GM19395 (cell line): ENCODE measurements around the gene SLC26A1.
"Not testable (repeated sequence)": the region's sequence is repeated elsewhere in the genome, so short reads cannot be mapped to it uniquely, and the experiment has no call there.

Experiments used
- ATAC-seq: cut with Tn5 transposase; IDR thresholded peaks from one replicate; pipeline ENCODE4 v1.9.1; 2021; ENCODE audit warnings: mild to moderate bottlenecking, moderate library complexity; ENCODE audit not compliant: unreplicated experiment

Gene SLC26A1

DNA sequence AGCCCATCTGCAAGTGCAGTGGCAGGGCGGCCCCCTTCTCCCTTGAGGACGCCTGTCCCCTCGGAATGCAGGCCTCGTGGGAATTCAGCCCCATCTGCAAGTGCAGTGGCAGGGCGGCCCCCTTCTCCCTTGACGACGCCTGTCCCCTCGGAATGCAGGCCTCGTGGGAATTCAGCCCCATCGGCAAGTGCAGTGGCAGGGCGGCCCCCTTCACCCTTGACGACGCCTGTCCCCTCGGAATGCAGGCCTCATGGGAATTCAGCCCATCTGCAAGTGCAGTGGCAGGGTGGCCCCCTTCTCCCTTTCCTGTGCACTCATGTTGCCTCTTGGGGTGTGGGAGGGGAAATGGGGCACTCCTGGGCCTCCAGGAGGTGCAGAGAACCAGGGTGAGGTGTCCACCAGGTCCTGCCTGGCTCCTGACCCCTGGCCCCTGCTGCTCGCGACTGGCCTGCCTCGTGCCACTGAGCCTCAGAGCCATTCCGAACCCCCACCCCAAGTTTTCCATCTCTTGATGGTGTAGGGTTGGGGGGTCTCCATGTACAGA lies 6.8 kb upstream of the SLC26A1 start:
- no peak for ATAC-seq

DNA sequence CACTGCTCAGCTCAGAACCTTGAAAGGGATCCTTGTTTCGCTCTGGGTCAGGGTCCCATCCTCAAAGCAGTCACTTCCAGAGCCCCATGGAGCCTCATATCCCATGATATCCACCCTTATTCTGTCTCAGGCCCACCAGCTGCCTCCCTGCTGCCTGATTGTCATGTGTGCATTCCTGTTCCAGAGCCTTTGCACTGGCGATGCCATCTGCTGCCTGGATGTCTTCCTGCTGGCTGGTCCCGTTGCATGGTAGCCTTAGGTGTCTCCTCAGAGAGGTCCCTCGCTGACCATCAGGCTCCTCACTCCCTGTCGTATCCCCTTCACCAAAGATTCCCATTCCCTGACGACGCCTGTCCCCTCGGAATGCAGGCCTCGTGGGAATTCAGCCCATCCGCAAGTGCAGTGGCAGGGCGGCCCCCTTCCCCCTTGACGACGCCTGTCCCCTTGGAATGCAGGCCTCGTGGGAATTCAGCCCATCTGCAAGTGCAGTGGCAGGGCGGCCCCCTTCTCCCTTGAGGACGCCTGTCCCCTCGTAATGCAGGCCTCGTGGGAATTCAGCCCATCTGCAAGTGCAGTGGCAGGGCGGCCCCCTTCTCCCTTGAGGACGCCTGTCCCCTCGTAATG lies 6.1 kb upstream of the SLC26A1 start:
- not testable (repeated sequence) for ATAC-seq

DNA sequence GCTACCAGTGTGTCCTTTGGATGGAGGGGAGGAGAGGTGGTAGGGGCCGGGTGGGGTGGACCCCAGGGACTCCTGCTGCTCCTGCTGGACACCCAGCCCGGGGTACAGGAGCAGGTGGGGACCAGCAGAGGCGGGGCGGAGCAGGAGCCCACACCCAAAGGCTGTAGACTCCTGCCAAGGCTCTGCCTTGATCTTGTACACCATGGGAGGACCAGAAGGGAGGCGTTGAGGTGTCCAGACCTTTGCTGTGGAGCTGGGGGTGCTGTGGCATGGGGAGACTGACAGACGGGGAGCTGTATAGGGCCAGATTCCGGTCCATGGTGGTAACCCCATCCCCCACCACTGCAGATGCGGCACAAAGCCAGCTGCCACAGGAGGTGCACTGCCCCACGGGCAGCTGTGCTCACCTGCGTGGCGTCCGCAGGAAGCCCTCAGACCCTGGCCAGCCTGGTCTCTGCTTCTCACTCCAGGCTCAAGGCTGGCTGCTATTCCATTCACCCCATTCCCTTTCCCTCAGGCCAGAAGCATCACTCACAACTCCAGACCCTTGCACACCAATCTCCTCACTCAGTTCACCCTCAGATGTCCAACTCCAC lies 5.0 kb upstream of the SLC26A1 start:
- no peak for ATAC-seq

DNA sequence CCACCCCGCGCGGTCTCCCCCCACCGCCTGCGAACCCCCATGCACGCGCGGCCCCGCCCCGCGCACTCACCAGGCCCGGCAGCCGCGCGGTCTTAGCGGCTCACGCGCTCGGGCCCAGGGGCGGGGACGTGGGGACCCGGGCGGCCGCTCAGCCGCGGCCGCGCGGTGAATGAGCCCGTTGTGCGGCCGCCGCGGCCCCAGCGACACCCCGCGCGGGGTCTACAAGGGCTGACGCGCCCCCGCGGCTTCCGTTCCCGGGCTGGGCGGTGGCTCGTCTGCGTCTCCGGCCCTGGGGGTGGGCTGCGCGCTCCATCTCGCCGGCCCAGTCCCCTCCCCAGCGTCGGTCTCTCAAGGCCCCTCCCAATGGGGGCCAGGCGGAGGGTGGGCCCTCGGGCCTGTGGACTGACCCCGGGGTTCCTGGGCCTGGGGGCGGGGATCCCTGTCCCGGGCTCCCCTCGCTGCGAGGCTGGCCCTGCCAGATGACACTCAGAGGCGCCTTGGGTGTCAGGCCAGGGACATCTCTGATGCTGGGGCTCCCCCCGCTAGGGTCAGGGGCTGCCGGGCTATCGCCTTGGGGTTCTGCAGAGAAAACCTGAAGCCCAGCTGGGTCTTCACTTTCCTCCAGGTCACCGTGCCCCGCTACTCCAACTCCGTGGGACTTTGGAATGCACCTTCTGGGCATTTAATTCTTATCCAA lies 4.3 kb upstream of the SLC26A1 start:
- ATAC-seq = no peak

DNA sequence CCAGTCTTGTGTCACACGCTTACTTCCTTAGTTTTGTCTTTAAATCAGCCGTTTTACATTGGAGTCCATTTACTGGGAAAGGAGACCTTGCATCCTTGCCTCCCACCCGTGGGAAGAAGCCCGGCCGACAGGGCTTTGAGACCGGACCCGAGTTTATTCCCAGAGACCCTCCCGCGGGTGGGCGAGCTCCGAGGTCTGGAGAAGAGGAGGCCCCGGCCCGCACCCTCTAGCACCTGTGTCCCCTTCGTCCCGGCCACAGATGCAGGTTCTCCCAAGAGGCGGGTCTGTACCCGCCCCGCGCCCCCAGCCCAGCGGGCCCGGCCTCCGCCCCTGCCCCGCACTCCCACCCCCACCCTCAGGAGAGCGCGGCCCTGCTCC lies 3.8 kb upstream of the SLC26A1 start:
- ATAC-seq = no peak

DNA sequence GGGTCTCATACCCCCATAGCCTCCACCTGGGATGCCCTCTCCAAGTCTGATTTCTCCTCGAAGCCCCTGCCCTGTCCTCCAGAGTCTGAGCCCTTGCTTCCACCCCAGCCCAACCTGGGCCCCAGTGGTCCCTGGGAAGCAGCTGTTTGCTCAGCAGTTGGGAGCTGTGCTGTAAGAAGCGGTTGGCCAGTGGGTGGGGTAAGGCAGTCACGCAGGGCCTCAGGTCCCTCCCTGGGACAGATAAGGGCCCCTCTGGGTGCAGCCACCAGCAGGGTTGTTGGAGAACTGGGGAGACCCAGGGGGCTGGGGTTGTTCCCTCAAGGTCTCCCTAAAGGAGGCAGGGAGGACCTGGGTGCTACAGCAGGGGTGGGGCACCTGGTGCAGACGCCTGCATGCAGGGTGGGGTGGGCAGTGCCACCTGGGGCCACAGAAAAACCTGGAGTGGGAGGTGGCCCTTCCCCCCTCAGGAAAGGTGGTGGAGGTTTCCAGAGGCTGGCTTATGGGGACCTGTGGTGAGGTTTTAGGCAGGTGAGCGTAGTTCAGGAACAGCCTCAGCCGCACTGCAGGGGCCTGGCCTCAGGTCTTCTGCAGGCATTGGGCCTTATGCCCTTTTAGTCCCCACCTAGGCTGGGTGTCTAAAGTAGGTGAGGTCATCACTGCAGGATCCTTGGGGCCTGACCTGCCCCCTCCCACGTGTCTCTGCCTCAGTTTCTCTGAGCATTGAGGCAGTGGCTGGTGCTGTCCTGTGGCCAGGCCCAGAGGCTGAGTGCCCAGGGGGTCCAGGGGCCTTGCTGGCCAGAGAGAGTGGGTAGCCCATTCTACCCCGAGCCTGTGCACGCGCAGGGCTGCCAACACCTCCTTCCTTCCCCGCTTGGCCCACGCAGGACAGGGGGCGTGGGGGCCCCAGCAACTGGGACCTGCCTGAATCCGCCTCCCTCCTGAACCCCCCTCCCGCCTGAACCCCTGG lies 3.1 kb upstream of the SLC26A1 start:
- no peak for ATAC-seq

DNA sequence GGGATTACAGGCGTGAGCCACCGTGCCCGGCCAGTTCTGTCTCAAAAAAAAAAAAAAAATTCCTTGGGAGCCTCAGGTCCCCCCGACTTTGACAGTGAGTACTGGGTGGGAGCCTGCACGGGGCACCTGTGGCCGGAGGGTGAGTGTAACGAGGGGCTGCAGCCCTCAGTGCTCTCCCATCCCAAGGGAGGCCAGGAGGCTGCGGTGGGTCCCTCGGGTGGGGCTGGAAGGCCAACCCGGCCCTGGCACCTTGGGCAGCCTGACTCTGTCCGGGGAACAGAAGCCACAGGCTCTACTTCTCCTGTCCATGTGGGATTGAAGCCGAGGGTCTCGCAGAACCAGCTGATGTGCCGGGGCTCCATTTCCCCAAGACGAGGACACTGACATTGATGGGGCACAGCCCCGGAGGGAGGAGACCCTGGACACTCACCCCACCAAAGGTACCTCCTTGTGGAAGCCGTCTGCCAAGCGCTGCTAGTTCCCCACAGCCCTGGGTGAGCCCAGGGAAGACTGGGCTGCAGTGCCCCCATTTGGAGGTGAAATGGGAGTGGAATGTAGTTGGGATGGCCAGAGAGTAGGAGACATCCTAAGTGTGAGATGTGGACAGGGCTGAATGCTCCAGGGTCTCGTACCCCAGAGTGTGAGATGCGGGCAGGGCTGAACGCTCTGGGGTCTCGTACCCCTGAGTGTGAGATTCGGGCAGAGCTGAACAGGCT lies 2.3 kb upstream of the SLC26A1 start:
- ATAC-seq = no peak

DNA sequence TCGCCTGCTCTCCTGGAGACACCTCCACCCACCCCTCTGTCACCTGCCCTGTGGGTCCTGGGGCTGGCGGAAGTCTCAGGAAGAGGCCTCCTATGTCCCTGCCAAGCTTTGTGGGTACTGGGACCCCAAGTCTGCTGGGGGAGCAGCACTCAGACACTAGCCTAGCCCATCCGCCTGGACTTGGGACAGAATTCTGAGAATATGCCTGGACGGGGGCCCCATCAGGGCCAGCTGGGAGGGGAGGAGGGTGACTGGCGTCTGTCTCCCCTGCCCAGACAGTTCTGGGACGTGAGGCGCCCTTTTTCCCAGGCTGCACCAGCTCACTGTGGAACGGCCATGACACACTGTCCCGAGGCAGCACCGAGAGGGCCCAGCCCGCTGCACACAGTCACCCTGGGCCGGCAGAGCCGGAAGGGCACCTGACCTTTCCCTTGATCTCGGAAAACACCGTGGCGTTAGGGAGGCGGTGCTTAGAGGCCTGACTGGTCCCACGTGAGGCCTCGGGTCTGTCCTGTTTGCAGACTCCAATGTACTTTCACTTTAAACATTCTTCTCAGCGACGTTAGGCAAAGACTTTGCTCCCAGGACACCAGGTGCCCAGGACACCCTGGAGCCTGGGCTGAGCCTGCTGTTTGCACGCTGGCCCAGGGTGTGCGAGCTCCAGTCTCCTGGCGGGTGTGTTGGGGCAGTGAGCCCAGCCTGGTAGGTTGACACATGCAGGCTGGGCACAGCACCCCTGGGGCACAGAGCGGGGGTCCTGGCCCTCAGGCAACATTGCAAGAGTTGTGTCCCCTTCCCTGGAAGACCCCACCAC lies 700 bp downstream of the SLC26A1 start:
- ATAC-seq = no peak

DNA sequence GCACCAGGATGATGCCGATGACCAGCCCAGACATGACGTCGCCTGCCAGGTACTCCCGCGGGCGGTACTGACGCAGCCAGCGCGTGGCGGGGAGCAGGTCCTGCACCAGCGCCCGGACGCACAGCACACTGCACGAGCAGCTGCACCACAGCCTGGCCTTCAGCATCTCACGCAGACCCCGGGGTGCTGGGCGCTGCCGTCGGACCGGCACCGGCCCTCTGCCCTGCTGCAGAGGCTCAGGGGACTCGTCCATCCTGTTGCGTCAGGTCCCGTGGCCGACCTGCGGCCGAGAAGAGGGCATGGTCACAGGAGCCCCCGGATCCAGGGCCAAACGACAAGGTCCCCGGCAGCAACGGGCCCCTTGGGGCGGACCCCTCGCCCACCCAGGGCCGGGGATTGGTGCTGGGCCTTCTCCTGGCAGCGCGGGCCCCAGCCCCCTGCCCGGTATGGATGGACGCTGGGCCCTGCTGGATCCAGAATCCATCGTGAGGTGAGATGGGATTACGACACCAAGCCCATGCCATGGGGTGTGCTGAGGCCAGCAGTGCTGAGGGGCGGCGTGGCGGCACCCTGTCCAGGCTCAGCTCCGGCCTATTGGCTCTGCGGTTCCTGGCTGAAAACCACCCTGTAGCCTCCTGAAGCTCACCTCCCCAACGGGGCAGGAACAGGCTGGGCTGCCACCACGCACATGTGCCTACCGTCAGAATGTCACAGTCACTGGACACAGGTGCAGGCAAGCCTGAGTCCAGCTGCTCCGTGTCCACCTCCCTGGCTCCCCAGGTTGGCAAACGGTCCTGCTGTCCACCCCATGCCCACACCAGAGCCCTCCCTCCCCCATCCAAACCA lies 1.5 kb downstream of the SLC26A1 start:
- no peak for ATAC-seq

DNA sequence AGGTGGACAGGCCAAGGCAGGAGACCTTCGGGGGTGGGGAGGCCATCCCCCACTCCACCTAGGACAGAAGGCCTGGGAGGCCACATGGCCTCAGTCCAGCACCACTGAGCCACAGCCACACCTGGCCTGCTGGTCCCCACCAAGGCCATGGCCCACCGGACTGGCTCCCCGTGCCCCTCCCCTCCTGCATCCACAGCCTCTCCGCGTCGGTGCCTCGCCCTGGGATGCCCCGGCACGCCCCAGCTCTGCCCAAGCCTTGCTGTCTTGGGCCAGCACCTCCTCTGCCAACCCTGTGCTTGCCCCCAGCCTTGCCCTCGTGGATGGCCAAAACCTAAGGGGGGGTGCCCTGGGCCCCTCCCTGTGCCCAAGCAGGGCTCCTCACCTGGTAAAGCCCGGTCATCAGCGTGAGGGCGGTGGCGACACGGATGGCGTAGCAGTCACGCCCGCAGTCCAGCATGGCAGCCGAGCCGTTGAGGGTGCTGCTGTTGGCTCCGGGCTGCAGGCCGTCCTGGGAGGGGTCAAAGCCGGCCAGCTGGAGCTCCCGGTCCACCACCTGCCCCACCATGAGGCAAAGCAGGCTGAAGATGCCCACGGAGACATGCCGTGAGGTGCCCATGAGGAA lies 2.3 kb downstream of the SLC26A1 start:
- no peak for ATAC-seq

DNA sequence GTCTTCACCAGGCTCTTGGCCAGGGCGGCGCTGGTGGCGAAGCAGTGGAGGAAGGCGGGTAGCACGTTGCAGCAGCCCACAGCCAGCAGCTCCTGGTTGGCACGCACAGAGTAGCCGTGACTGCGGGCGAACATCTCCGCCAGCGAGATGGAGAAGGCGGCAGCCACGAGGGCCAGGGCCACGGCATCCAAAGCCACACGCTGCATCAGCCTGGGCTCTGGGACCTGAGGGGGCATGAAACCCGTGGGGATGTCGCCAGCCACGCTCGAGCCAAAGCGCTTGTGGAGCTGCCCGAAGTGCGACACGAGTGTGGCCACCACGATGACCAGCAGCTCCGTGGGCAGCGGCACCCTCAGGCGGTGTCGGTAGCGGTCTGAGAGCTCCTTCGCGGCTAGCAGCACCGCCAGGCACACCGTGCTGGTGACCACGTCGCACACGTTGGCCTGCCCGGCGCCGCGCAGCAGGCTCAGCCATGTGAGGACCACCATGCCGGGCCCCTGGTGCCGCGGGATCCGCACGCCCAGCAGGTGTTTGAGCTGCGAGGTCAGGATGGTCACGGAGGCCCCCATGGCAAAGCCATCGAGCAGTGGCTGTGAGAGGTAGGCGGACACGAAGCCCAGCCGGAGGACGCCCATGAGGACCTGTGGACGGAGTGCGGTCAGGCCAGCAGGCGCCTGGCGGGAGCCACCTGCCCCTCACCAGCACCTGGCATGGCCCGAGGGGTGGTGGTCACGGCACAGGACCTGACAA lies 3.3 kb downstream of the SLC26A1 start:
- ATAC-seq = no peak

DNA sequence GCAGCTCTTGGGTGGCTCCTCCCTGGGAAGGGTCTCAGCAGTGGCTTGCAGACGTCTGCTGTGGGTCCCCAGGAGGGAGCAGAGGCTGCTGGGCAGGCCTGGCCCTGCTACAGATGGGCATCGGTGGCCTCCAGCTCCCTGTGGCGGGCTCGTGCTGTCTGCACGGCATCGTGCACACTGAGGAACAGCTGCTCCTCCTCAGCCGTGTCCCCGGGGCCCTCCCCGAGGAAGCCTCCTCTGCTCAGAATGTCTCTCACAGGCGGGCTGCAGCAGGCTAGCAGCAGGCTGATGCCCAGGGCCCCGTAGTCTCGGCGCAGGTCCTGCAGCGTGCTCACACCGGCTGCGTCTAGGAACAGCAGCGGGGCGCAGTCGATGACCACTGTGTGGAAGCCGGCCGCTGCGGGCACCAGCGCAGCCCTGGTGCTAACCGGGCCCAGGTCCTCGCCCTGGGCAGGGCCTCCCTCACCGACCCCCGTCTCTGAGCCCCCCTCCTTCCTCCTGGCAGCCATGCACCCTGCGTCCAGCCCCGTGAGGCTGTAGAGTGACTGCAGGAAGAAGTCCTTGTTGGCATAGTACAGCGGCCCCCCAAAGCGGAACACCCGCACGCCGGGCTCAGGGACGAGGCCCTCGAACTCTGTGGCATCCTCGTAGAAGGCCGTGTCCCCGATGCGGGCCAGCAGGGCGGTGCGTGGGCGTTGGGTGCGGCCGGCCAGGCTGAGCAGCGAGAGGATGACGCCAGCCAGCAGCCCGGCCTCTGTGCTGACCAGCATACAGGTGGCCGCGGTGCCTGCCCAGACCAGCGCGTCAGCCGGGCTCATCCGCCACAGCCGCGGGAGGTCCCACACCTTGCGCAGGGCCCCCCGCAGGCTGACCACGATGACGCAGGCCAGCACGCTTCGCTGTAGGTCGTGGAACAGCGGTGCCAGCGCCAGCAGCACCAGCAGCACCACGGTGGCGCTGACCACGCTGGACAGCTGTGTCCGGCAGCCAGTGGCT lies 4.2 kb downstream of the SLC26A1 start:
- ATAC-seq = no peak

DNA sequence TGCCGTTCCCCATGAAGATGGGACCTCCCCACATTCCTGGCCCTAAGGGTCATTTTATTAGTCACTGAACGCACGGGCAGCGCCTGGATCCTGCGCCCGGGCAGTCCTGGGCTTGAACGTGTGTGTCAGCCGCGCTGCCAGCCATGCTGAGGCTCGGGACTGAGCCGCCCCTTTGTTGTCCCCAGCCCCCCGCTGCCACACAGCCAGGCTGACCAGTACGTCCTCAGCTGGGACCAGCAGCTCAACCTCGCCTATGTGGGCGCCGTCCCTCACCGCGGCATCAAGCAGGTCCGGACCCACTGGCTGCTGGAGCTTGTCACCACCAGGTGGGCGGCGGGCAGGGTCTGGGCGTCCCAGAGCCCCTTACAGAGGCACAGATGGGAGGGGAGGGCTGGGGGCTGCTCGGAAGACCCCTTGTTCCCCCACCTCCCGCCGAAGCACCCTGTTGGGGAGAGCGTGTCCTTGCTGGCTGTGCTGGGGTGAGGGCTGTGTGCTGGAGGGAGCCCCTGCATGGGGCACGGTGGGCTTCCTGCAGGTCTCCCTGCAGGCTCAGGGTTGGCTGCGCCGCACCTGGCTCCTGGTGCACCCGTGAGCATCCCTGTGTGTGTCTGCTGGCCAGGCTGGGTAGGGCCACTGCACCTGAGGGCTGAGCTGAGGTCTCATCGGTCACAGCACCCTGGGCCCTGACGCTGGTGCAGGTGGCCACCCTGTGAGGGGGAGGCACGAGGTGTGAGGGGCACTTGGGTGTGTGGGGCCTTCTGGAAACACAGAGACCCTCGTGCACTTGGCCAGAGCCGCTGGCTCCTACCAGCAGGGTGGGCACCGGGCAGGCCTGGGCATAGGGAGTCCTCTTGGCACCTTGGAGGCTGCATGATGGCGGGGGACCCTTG lies 5.3 kb downstream of the SLC26A1 start:
- ATAC-seq = no peak

DNA sequence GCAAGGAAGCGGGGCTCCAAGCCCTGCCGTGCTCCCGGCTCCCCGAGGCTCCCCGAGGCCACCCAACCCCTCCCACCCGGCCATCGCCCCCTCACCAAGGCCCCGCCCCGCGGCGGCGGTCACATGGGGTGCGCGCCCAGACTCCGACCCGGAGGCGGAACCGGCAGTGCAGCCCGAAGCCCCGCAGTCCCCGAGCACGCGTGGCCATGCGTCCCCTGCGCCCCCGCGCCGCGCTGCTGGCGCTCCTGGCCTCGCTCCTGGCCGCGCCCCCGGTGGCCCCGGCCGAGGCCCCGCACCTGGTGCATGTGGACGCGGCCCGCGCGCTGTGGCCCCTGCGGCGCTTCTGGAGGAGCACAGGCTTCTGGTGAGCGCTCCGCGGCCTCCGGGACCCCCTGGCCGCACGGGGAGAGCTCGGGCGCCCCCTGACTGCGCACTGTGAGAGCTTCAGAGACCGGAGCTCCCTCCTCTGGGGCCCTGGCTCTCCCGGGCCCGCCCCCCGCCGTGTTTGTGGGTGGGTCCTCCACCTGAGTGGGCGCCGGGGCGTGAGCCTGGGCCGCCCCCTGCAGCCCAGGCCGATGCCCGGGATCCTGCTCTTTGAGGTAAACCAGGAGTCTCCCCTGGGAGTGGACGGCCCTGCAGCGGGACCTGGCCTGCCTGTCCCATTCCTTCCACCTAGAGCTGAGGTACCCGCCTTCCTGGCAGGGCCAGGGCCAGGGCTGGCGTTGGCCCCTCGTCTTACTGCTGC lies 6.2 kb downstream of the SLC26A1 start, which contains the start of gene IDUA:
IDUA (plus strand) TSS at position 166 of the 745 bp plus-strand sequence; CDS start at position 207, 41 bp downstream.
- peak; percentile 83 for ATAC-seq
